Measurements from ENCODE around the gene NTN3. TPM values are rescaled to one million over a fixed set of nuclear protein-coding genes. Genes with fewer than 3 reads are reported as not detected.

NTN3 gene
- polyA plus RNA-seq, 1 of the 3 experiments (the other 2 are of a cell fraction), result 0.28 TPM

DNA sequence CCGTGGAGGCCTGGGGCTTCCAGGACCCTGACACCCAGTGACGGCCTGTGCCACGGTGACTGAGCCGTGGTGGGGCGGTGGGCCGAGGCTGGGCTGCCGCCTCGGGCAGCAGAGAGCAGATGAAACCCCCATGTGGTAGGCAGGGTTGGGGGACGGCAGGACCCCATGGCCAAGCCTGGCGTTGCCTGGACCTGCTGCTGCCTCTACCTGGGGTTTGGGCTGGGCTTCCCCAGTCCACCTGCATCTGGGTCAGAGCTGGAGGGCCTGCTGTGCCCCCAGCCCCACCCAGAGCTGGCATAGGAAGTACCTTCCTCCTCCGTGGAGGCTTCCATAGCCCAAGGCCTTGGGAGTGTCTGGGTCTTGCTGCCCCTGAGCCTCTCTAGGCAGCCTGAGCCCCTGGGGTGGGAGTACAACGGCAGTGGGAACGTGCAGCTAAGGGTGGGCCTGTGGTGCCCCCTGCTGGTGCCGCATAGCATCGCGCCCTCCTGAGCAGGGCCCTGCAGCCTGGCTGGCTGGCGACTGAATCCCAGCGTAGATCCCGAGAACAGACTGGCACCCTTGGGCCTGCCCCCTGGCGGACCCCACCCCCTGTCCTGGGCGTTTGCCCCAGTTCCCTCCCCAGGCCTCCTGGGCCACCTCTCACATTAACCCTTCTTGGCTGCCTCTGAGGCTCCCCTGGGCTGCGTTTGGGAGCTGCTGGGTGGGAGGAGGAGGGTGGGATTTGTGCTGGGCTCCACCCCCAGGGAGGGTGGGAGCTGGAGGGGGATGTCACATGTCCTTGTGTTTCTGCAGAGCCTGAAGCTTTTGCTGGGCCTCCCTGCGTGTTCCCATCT lies 30.0 kb downstream of the NTN3 start:
- DNase-seq, result peak; percentile 95

More for the DNA sequence above, 30.0 kb downstream of the NTN3 start:
- H3K4me3 ChIP-seq (ENCODE audit: low read depth in 2 of 2, low read length in 1 of 2), result peak overlapping the region; percentile 27 to 34; a peak in 2 of 4 replicates
- H3K27ac ChIP-seq (ENCODE audit: low read depth in 2 of 2, low read length in 1 of 2), result peak overlapping the region in 1 of 2 experiments; percentile 50; a peak in 1 of 4 replicates
- peaks cover 0 to 27% of the 10 kb centered on the region in 2 experiments; a peak in 1 of 4 replicates for H3K4me1 ChIP-seq (ENCODE audit: control insufficient read depth in 1 of 2, insufficient read depth in 2 of 2, low read depth in 1 of 2, low read length in 1 of 2)
- H3K9ac ChIP-seq, result no peak overlapping the region
- TF ChIP-seq, protein P1, sequence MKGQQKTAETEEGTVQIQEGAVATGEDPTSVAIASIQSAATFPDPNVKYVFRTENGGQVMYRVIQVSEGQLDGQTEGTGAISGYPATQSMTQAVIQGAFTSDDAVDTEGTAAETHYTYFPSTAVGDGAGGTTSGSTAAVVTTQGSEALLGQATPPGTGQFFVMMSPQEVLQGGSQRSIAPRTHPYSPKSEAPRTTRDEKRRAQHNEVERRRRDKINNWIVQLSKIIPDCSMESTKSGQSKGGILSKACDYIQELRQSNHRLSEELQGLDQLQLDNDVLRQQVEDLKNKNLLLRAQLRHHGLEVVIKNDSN (IDR thresholded peaks at IDR 0.05; ENCODE audit: borderline replicate concordance, low read depth), result peak; percentile 62; the same call in 1 of the 2 replicates
- TF ChIP-seq RFX5 (IDR thresholded peaks at IDR 0.05; ENCODE audit: low read length) (no peak), YY1 (IDR thresholded peaks at IDR 0.05; ENCODE audit: low read depth) (no peak), RAD21 (IDR thresholded peaks at IDR 0.05; ENCODE audit: low read length) (peak; percentile 96), SMC3 (IDR thresholded peaks at IDR 0.05; ENCODE audit: low read depth, low read length) (peak; percentile 84), USF2 (IDR thresholded peaks at IDR 0.05; ENCODE audit: borderline replicate concordance, low read depth, low read length) (no peak), CTCF (IDR thresholded peaks at IDR 0.05) (peak; percentile 96), POLR2AphosphoS5 (IDR thresholded peaks at IDR 0.05; ENCODE audit: low read depth, low read length) (no peak), RCOR1 (IDR thresholded peaks at IDR 0.05; ENCODE audit: low read length) (no peak), CHD2 (IDR thresholded peaks at IDR 0.05; ENCODE audit: low read length, partially characterized antibody) (no peak), EZH2phosphoT487 (IDR thresholded peaks at IDR 0.05; ENCODE audit: borderline replicate concordance, low read depth) (no peak), FOSL2 (IDR thresholded peaks at IDR 0.05; ENCODE audit: borderline replicate concordance, low read depth) (no peak), NRF1 (IDR thresholded peaks at IDR 0.05; ENCODE audit: low read depth, low read length) (no peak), JUND (IDR thresholded peaks at IDR 0.05) (no peak), FOXM1 (IDR thresholded peaks at IDR 0.05; ENCODE audit: low read depth) (no peak), MXI1 (IDR thresholded peaks at IDR 0.05; ENCODE audit: low read depth, low read length) (peak; percentile 30; the same call in 1 of the 2 replicates)
- H3F3A ChIP-seq (replicated peaks; ENCODE audit: insufficient read depth), result peaks cover 4% of the 10 kb centered on the region
- peak overlapping the region; percentile 10; the same call in 1 of the 2 replicates for H3K4me2 ChIP-seq
- 0 out of 2 replicates have a peak, but pooled peaks cover 4% of the 10 kb centered on the region for H4K20me1 ChIP-seq (ENCODE audit: insufficient read depth)
- 4% methylated on average over 9 of the region's 23 CpGs for WGBS (ENCODE audit: low lambda C conversion rate)
- H3K36me3 ChIP-seq (replicated peaks in 1 of 2; ENCODE audit: control insufficient read depth in 1 of 2, insufficient read depth in 2 of 2, low read length in 1 of 2), result peaks cover 0 to 15% of the 10 kb centered on the region in 2 experiments
- peak overlapping the region; percentile 60; the same call in 1 of the 2 replicates for H2AFZ ChIP-seq (ENCODE audit: low read depth)
- H3K9me2 ChIP-seq, result no peaks in the 10 kb centered on the region
- H3K27me3 ChIP-seq (ENCODE audit: insufficient read depth), result no peaks in the 10 kb centered on the region
- H3K9me3 ChIP-seq, result no peaks in the 10 kb centered on the region
- no peaks in the 10 kb centered on the region for H3K79me2 ChIP-seq (ENCODE audit: insufficient read depth)
- ChIA-PET POLR2A (interaction anchor here (1.0 to 2.6 kb wide), 7 partner anchors 18 to 71 kb away, joined by 4 to 19 read pairs (median 4); partner anchors contain the start of genes AMDHD2, CCNF, NTN3 and TBC1D24), CTCF (interaction anchor here (0.6 to 4.3 kb wide), 42 partner anchors 11 to 306 kb away, joined by 3 to 95 read pairs (median 4); partner anchors contain the start of genes ABCA3, AMDHD2, ATP6V0C and CCNF)
